Measurements from ENCODE around the gene VPS37C. TPM values are rescaled to one million over a fixed set of nuclear protein-coding genes. Genes with fewer than 3 reads are reported as not detected.

VPS37C gene
- total RNA-seq, 2 experiments from 2014 or later = 8.9 to 9.7 TPM

GRCh38 chr11:61160487-61161189 lies 588 bp downstream of the VPS37C start:
- CTCF ChIA-PET = interaction anchor here (0.8 to 5.0 kb wide), 5 partner anchors 27 to 190 kb away, joined by 3 to 15 read pairs (median 3); partner anchors contain the start of gene VWCE
- POLR2A ChIA-PET = interaction anchor here (0.5 to 1.6 kb wide), 3 partner anchors 8 to 100 kb away, joined by 3 read pairs; no protein-coding TSS in a partner anchor

GRCh38 chr11:61158691-61159381 lies 2.4 kb downstream of the VPS37C start:
- CTCF ChIA-PET = interaction anchor here (0.9 to 5.0 kb wide), 3 partner anchors 15 to 30 kb away, joined by 3 to 15 read pairs (median 14); no protein-coding TSS in a partner anchor
- POLR2A ChIA-PET = interaction anchor here (0.6 to 0.7 kb wide), 2 partner anchors 19 to 131 kb away, joined by 4 to 11 read pairs; no protein-coding TSS in a partner anchor

GRCh38 chr11:61157743-61158142 lies 3.5 kb downstream of the VPS37C start:
- POLR2A ChIA-PET = no interaction called here
- CTCF ChIA-PET = interaction anchor here (3.8 to 5.0 kb wide), 2 partner anchors 28 to 30 kb away, joined by 14 to 15 read pairs; no protein-coding TSS in a partner anchor

GRCh38 chr11:61155741-61156140 lies 5.5 kb downstream of the VPS37C start:
- ChIA-PET POLR2A (no interaction called here), CTCF (no interaction called here)

- ChIA-PET CTCF (interaction anchor here (1.0 kb wide), 1 partner anchor 25 kb away, joined by 4 read pairs; no protein-coding TSS in a partner anchor), POLR2A (no interaction called here)
These were observed 5.9 kb downstream of the VPS37C start for GRCh38 chr11:61155312-61155711.

GRCh38 chr11:61154528-61154927 lies 6.7 kb downstream of the VPS37C start:
- ChIA-PET POLR2A (no interaction called here), CTCF (interaction anchor here (0.8 to 1.0 kb wide), 2 partner anchors 13 to 24 kb away, joined by 4 read pairs; no protein-coding TSS in a partner anchor)

GRCh38 chr11:61153593-61154095 lies 7.6 kb downstream of the VPS37C start:
- ChIA-PET POLR2A (interaction anchor here (0.5 kb wide), 1 partner anchor 10 kb away, joined by 3 read pairs; no protein-coding TSS in a partner anchor), CTCF (interaction anchor here (1.2 kb wide), 1 partner anchor 35 kb away, joined by 3 read pairs; no protein-coding TSS in a partner anchor)

GRCh38 chr11:61152816-61153592 lies 8.2 kb downstream of the VPS37C start:
- POLR2A ChIA-PET = interaction anchor here (0.6 kb wide), 1 partner anchor 8 kb away, joined by 3 read pairs; no protein-coding TSS in a partner anchor
- CTCF ChIA-PET = interaction anchor here (1.2 kb wide), 1 partner anchor 34 kb away, joined by 3 read pairs; no protein-coding TSS in a partner anchor

GRCh38 chr11:61151545-61152252 lies 9.5 kb downstream of the VPS37C start:
- POLR2A ChIA-PET = interaction anchor here (0.7 kb wide), 1 partner anchor 1710 kb away, joined by 4 read pairs; no protein-coding TSS in a partner anchor
- CTCF ChIA-PET = no interaction called here

- CTCF ChIA-PET = no interaction called here
These were observed 10.3 kb downstream of the VPS37C start for GRCh38 chr11:61150706-61151544.

GRCh38 chr11:61149624-61150615 lies 11.3 kb downstream of the VPS37C start:
- CTCF ChIA-PET = interaction anchor here (0.6 kb wide), 1 partner anchor 66 kb away, joined by 3 read pairs; no protein-coding TSS in a partner anchor
- POLR2A ChIA-PET = no interaction called here

More at GRCh38 chr11:61150706-61151544, 10.3 kb downstream of the VPS37C start:
- POLR2A ChIA-PET = no interaction called here

GRCh38 chr11:61147791-61148620 lies 13.2 kb downstream of the VPS37C start:
- POLR2A ChIA-PET = interaction anchor here (0.6 kb wide), 1 partner anchor 317 kb away, joined by 6 read pairs; no protein-coding TSS in a partner anchor
- CTCF ChIA-PET = interaction anchor here (1.5 kb wide), 1 partner anchor 19 kb away, joined by 4 read pairs; no protein-coding TSS in a partner anchor

GRCh38 chr11:61147271-61147670 lies 14.0 kb downstream of the VPS37C start:
- ChIA-PET CTCF (no interaction called here), POLR2A (no interaction called here)

- CTCF ChIA-PET = interaction anchor here (0.6 kb wide), 1 partner anchor 203 kb away, joined by 4 read pairs; no protein-coding TSS in a partner anchor
- POLR2A ChIA-PET = no interaction called here
These were observed 14.8 kb downstream of the VPS37C start for GRCh38 chr11:61146416-61146815.

- ChIA-PET POLR2A (no interaction called here), CTCF (interaction anchor here (0.6 kb wide), 1 partner anchor 202 kb away, joined by 4 read pairs; no protein-coding TSS in a partner anchor)
These were observed 15.8 kb downstream of the VPS37C start for GRCh38 chr11:61145228-61146005.
